ENCODE results near the gene HAUS1. TPM values are rescaled to one million over a fixed set of nuclear protein-coding genes. Genes with fewer than 3 reads are reported as not detected.

Gene HAUS1, protein sequence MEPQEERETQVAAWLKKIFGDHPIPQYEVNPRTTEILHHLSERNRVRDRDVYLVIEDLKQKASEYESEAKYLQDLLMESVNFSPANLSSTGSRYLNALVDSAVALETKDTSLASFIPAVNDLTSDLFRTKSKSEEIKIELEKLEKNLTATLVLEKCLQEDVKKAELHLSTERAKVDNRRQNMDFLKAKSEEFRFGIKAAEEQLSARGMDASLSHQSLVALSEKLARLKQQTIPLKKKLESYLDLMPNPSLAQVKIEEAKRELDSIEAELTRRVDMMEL
- total RNA-seq (29.0 TPM), polyA plus RNA-seq (ENCODE audit: insufficient read depth in 1 of 8, insufficient read length in 8 of 8, low replicate concordance in 1 of 8) (10 to 100 TPM; 21.7 to 37.7 (median 28.3) TPM)
- long read RNA-seq, donor 1, partial matches to known transcripts, result 0 of 3 reads
- long read RNA-seq, donor 1, other reads (novel, unspliced or antisense), result 0 of 3 reads
- long read RNA-seq, donor 2, partial matches to known transcripts, result 0 of 1 reads
- long read RNA-seq, donor 2, other reads (novel, unspliced or antisense), result 0 of 1 reads
- long read RNA-seq, donor 3, transcript HAUS1-201 (9 exons, 1,125 nt), result major isoform, 11 of 12 reads
- long read RNA-seq, donor 3, partial matches to known transcripts, result 0 of 12 reads
- long read RNA-seq, donor 3, other reads (novel, unspliced or antisense), result 0 of 12 reads
- long read RNA-seq, donor 4, transcript HAUS1-201 (9 exons, 1,125 nt), result major isoform, 6 of 7 reads
- long read RNA-seq, donor 4, partial matches to known transcripts, result 0 of 7 reads
- long read RNA-seq, donor 4, other reads (novel, unspliced or antisense), result 0 of 7 reads
- long read RNA-seq, donor 5, transcript HAUS1-201 (9 exons, 1,125 nt), result major isoform, 30 of 35 reads
- long read RNA-seq, donor 5, partial matches to known transcripts, result 0 of 35 reads
- long read RNA-seq, donor 5, other reads (novel, unspliced or antisense), result 0 of 35 reads
- long read RNA-seq, donor 6, transcript HAUS1-201 (9 exons, 1,125 nt), result major isoform, 11 of 13 reads
- long read RNA-seq, donor 6, partial matches to known transcripts, result 0 of 13 reads
- long read RNA-seq, donor 6, other reads (novel, unspliced or antisense), result 0 of 13 reads
- long read RNA-seq, donor 7, transcript HAUS1-201 (9 exons, 1,125 nt), result major isoform, 13 of 19 reads
- long read RNA-seq, donor 7, partial matches to known transcripts, result 0 of 19 reads
- long read RNA-seq, donor 7, other reads (novel, unspliced or antisense), result 0 of 19 reads
- long read RNA-seq, donor 8, transcript HAUS1-201 (9 exons, 1,125 nt), result major isoform, 13 of 15 reads
- long read RNA-seq, donor 8, partial matches to known transcripts, result 0 of 15 reads
- long read RNA-seq, donor 8, other reads (novel, unspliced or antisense), result 0 of 15 reads
- long read RNA-seq, donor 9, transcript HAUS1-201 (9 exons, 1,125 nt), result major isoform, 7 of 8 reads
- long read RNA-seq, donor 9, partial matches to known transcripts, result 0 of 8 reads
- long read RNA-seq, donor 9, other reads (novel, unspliced or antisense), result 0 of 8 reads
- long read RNA-seq, donor 10, transcript HAUS1-201 (9 exons, 1,125 nt), result major isoform, 14 of 14 reads
- long read RNA-seq, donor 10, partial matches to known transcripts, result 0 of 14 reads
- long read RNA-seq, donor 10, other reads (novel, unspliced or antisense), result 0 of 14 reads
- long read RNA-seq, donor 11, transcript HAUS1-201 (9 exons, 1,125 nt), result major isoform, 7 of 8 reads
- long read RNA-seq, donor 11, partial matches to known transcripts, result 0 of 8 reads
- long read RNA-seq, donor 11, other reads (novel, unspliced or antisense), result 0 of 8 reads

DNA sequence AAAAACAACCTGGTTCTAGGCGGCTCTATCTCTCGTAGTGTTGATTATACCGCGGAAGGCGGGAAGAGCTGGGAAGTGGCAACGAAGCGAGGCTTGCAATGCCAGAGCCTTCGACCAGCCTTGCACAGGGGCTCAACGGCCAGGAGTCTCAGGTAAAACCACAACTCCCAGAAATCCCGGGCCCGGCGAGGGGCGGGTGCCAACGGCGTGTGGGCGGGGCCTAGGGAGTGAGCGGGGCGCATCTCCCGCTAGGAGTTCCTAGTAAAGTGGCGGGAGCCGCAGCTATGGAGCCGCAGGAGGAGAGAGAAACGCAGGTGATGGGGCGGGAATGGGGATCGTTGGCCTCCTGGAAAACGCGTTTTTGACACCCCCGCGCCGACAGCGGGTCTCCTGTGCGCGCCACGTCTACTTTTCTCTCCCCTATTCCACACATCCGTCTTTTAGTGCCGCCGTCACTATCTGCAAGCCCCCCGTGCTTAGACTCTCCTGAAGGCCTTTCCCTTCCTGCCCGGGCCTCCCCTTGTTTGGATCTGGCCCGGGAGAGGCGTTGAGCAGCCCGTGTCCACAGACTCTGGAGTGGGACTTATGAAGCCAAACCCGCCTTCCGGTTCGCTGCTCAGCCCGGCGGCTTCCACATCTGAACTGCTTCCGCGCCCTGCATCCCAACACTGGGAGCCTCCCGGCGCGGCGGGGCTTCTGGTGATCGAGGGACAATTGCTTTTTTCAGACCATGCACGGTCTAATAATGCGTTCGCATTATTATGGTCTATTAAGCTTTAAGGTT is at the start of gene HAUS1:
Gene HAUS1, plus strand, starts transcription at position 258 of the 784 bp plus-strand sequence. Its CDS starts 27 bp downstream, at position 285.
- no peaks in the 10 kb centered on the region for H3K9me3 ChIP-seq (replicated peaks; ENCODE audit: control insufficient read depth, low read depth, low read length)
- WGBS (ENCODE audit: insufficient coverage), result under 1% methylated on average over 41 of the region's 57 CpGs
- peak within 1 kb of the TSS; percentile 97 for H3K27ac ChIP-seq (ENCODE audit: low read length)
- peaks cover 10% of the 10 kb centered on the region for H3K36me3 ChIP-seq (ENCODE audit: control insufficient read depth, insufficient read depth, low read length)
- H3K27me3 ChIP-seq (ENCODE audit: control insufficient read depth, insufficient read depth, low read length), result no peaks in the 10 kb centered on the region
- peak within 1 kb of the TSS; percentile 91 for H3K4me3 ChIP-seq (ENCODE audit: low read length)
- DNase-seq, result peak; percentile 96
- peaks cover 2% of the 10 kb centered on the region for H3K4me1 ChIP-seq (ENCODE audit: control insufficient read depth, insufficient read depth, low read length)

GRCh38 chr18:46054956-46055837 is 49.0 kb upstream of the HAUS1 start:
- Histone ChIP-seq H3K36me3 (ENCODE audit: control insufficient read depth, insufficient read depth, low read length) (no peaks in the 10 kb centered on the region), H3K4me3 (ENCODE audit: low read length) (no peak overlapping the region), H3K4me1 (ENCODE audit: control insufficient read depth, insufficient read depth, low read length) (no peaks in the 10 kb centered on the region), H3K9me3 (replicated peaks; ENCODE audit: control insufficient read depth, low read depth, low read length) (no peaks in the 10 kb centered on the region), H3K27me3 (ENCODE audit: control insufficient read depth, insufficient read depth, low read length) (no peaks in the 10 kb centered on the region), H3K27ac (ENCODE audit: low read length) (no peak overlapping the region)
- WGBS (ENCODE audit: insufficient coverage), result 90% methylated on average over 2 of the region's 6 CpGs
- no peak for DNase-seq

DNA sequence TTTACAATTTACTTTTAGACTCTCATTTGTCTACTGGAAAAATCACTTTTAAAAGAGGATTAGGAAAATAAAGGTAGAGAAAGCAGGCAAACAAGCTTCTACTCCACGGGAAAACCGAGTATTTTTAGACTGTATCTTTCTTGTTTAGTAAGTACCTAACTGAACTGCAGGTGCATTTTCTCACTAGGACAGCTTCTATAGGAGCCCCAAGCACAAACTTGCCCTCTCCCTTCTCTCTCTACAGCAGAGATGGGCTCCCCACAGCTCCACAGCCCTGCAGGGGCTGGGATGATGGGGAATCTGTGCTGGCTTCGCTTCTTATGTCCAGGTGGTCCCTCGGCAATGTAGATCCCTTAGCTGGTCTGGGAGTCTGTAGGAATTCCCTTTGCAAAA is 48.4 kb upstream of the HAUS1 start:
- DNase-seq, result no peak
- Histone ChIP-seq H3K9me3 (replicated peaks; ENCODE audit: control insufficient read depth, low read depth, low read length) (no peaks in the 10 kb centered on the region), H3K36me3 (ENCODE audit: control insufficient read depth, insufficient read depth, low read length) (no peaks in the 10 kb centered on the region), H3K4me3 (ENCODE audit: low read length) (no peak overlapping the region), H3K27ac (ENCODE audit: low read length) (no peak overlapping the region), H3K27me3 (ENCODE audit: control insufficient read depth, insufficient read depth, low read length) (no peaks in the 10 kb centered on the region), H3K4me1 (ENCODE audit: control insufficient read depth, insufficient read depth, low read length) (no peaks in the 10 kb centered on the region)
- no CpG with 5 or more reads among the region's 4 CpGs for WGBS (ENCODE audit: insufficient coverage)

- DNase-seq, result no peak
- Histone ChIP-seq H3K4me1 (ENCODE audit: control insufficient read depth, insufficient read depth, low read length) (no peaks in the 10 kb centered on the region), H3K9me3 (replicated peaks; ENCODE audit: control insufficient read depth, low read depth, low read length) (no peaks in the 10 kb centered on the region), H3K27ac (ENCODE audit: low read length) (no peak overlapping the region), H3K4me3 (ENCODE audit: low read length) (no peak overlapping the region), H3K36me3 (ENCODE audit: control insufficient read depth, insufficient read depth, low read length) (no peaks in the 10 kb centered on the region), H3K27me3 (ENCODE audit: control insufficient read depth, insufficient read depth, low read length) (no peaks in the 10 kb centered on the region)
- 67% methylated on average over 1 of the region's 3 CpGs for WGBS (ENCODE audit: insufficient coverage)
These were observed 43.8 kb upstream of the HAUS1 start for GRCh38 chr18:46060359-46060841.

- no peak for DNase-seq
- Histone ChIP-seq H3K27ac (ENCODE audit: low read length) (no peak overlapping the region), H3K9me3 (replicated peaks; ENCODE audit: control insufficient read depth, low read depth, low read length) (no peaks in the 10 kb centered on the region), H3K36me3 (ENCODE audit: control insufficient read depth, insufficient read depth, low read length) (no peaks in the 10 kb centered on the region), H3K4me3 (ENCODE audit: low read length) (no peak overlapping the region), H3K27me3 (ENCODE audit: control insufficient read depth, insufficient read depth, low read length) (no peaks in the 10 kb centered on the region), H3K4me1 (ENCODE audit: control insufficient read depth, insufficient read depth, low read length) (no peaks in the 10 kb centered on the region)
- 95% methylated on average over 2 of the region's 3 CpGs for WGBS (ENCODE audit: insufficient coverage)
These were observed 42.8 kb upstream of the HAUS1 start for GRCh38 chr18:46061387-46061786.

- no peak for DNase-seq
- no peaks in the 10 kb centered on the region for H3K4me1 ChIP-seq (ENCODE audit: control insufficient read depth, insufficient read depth, low read length)
- H3K27me3 ChIP-seq (ENCODE audit: control insufficient read depth, insufficient read depth, low read length), result no peaks in the 10 kb centered on the region
- no peaks in the 10 kb centered on the region for H3K36me3 ChIP-seq (ENCODE audit: control insufficient read depth, insufficient read depth, low read length)
- no peak overlapping the region for H3K27ac ChIP-seq (ENCODE audit: low read length)
- no peak overlapping the region for H3K4me3 ChIP-seq (ENCODE audit: low read length)
- no peaks in the 10 kb centered on the region for H3K9me3 ChIP-seq (replicated peaks; ENCODE audit: control insufficient read depth, low read depth, low read length)
- WGBS (ENCODE audit: insufficient coverage), result no CpG with 5 or more reads among the region's 1 CpG
These were observed 42.4 kb upstream of the HAUS1 start for GRCh38 chr18:46061796-46062195.

DNA sequence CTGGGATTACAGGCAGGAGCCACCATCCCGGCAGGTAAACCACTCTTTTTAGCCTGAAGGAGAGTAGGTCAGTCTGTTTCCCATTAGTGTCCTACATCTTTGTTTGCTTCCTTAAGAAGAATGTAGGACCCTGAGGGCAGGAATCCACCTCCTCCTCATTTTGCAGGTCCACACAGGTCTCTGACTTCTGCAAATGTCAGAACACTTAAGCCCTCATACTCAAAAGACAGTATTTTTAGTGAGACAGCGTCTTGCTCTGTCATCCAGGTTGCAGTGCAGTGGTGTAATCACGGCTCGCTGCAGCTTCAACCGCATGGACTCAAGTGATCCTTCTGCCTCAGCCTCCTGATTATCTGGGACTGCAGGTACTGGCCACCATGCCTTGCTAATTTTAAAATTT is 41.4 kb upstream of the HAUS1 start:
- no peak for DNase-seq
- Histone ChIP-seq H3K4me3 (ENCODE audit: low read length) (no peak overlapping the region), H3K9me3 (replicated peaks; ENCODE audit: control insufficient read depth, low read depth, low read length) (no peaks in the 10 kb centered on the region), H3K27me3 (ENCODE audit: control insufficient read depth, insufficient read depth, low read length) (no peaks in the 10 kb centered on the region), H3K4me1 (ENCODE audit: control insufficient read depth, insufficient read depth, low read length) (no peaks in the 10 kb centered on the region), H3K36me3 (ENCODE audit: control insufficient read depth, insufficient read depth, low read length) (no peaks in the 10 kb centered on the region), H3K27ac (ENCODE audit: low read length) (no peak overlapping the region)
- 93% methylated on average over 4 of the region's 5 CpGs for WGBS (ENCODE audit: insufficient coverage)

GRCh38 chr18:46067438-46068007 is 36.7 kb upstream of the HAUS1 start:
- Histone ChIP-seq H3K36me3 (ENCODE audit: control insufficient read depth, insufficient read depth, low read length) (no peaks in the 10 kb centered on the region), H3K4me3 (ENCODE audit: low read length) (no peak overlapping the region), H3K27ac (ENCODE audit: low read length) (no peak overlapping the region), H3K27me3 (ENCODE audit: control insufficient read depth, insufficient read depth, low read length) (peaks cover 5% of the 10 kb centered on the region), H3K9me3 (replicated peaks; ENCODE audit: control insufficient read depth, low read depth, low read length) (no peaks in the 10 kb centered on the region), H3K4me1 (ENCODE audit: control insufficient read depth, insufficient read depth, low read length) (peaks cover 12% of the 10 kb centered on the region)
- WGBS (ENCODE audit: insufficient coverage), result no CpG with 5 or more reads among the region's 5 CpGs
- no peak for DNase-seq
